22Rv1 (cell line): Measurements from ENCODE around the gene LTN1.
"Not testable (repeated sequence)": the region's sequence is repeated elsewhere in the genome, so short reads cannot be mapped to it uniquely, and the experiment has no call there.

Experiments
- H3K27ac ChIP-seq: fragments of 450-650 bp; 2 replicates; pipeline ENCODE4 v1.5.1; 2017
- ZFX ChIP-seq: fragments of 450-650 bp; IDR thresholded peaks from 2 replicates; pipeline ENCODE4 v1.6.1; 2017; ENCODE audit warnings: antibody characterized with exemption, borderline replicate concordance
- TF ChIP-seq, protein P1 (sequence below): fragments of 450-650 bp; IDR thresholded peaks from 2 replicates; pipeline ENCODE4 v1.5.1; 2017; ENCODE audit warnings: mild to moderate bottlenecking

LTN1 gene

DNA sequence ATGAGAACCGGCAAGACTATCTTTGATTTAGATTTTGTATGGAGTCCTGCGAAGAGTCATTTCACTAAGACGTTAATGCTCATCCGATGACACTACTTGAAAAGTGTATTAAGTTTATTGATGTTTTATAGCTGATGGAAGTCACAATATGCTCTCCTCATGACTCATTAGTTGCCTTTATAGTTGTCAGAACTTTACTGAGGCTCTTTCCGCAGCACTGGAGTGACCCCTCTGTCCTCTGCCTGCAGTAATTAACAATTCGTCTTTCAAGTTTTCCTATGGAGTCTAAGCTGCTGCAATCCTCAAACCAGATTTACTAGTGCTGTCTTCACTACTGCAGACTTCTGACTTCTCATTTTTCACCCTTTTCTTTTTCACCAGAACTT lies 32.6 kb upstream of the LTN1 start:
- no peak for TF ChIP-seq ZFX
- TF ChIP-seq, protein P1, sequence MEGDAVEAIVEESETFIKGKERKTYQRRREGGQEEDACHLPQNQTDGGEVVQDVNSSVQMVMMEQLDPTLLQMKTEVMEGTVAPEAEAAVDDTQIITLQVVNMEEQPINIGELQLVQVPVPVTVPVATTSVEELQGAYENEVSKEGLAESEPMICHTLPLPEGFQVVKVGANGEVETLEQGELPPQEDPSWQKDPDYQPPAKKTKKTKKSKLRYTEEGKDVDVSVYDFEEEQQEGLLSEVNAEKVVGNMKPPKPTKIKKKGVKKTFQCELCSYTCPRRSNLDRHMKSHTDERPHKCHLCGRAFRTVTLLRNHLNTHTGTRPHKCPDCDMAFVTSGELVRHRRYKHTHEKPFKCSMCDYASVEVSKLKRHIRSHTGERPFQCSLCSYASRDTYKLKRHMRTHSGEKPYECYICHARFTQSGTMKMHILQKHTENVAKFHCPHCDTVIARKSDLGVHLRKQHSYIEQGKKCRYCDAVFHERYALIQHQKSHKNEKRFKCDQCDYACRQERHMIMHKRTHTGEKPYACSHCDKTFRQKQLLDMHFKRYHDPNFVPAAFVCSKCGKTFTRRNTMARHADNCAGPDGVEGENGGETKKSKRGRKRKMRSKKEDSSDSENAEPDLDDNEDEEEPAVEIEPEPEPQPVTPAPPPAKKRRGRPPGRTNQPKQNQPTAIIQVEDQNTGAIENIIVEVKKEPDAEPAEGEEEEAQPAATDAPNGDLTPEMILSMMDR, result no peak
- H3K27ac ChIP-seq, result peak overlapping the region; percentile 87

DNA sequence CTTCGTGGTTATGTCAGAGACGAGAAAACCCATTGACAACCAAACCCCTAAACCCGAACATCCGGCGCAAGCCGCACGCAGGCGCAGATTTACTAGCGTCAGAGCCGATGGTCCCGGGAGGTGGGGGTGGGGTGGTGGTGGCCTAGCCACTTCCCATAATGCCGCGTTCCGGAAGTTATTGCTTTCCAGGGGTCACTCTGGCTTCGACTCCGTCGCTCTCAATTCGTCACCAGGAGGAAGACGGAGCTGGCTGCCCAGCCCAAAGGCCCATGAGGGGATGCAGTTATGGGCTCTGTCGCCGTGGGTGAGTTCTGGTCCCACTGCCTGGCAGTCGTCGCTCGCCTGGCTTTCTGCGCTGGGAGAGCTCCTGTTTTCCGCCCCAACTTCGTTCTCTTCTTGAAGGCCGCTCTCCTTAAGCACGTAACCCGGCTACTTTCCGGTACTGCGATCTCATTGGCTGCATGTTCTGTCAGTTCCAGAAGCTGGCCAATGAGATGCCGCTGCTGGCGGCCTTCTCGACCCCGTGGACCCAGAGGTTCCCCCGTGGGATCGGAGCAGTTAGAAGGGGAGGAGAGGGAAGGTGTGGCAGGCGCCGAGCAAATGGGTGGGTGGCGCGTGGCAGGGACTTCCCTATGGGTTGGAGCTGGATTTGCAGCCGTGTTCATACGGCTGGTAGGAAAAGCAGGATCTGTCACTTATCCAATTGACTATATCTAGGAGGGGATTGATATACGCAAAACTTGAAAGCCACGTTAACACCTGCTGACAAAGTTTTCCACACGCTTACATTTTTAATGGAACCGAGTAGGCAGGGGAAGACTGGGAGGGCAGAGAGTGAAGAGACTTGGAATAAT lies 32.0 kb upstream of the LTN1 start, which contains the start of gene USP16:
TSS of gene USP16 (plus strand) at position 195 of the 854 bp plus-strand sequence. CDS start 3,246 bp downstream, outside the sequence.
- peak within 1 kb of the TSS; percentile 87 for H3K27ac ChIP-seq
- no peak for TF ChIP-seq ZFX
- TF ChIP-seq, protein P1, result no peak

DNA sequence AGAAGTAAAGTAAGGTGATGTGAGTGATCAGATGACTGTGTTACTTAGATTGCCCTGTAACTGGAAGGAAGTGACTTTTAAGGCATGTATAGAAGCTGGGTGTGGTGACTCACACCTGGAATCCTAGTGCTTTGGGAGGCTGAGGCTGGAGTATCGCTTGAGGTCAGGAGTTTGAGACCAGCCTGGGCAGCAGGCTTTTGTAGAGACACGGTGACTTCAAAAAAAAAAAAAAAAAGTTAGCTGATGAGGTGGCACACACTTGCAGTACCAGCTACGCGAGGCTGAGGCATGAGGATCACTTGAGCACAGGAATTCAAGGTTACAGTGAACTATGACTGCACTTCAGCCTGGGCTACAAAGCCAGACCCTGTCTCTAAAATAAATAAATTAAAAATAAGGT lies 29.5 kb upstream of the LTN1 start:
- no peak for TF ChIP-seq ZFX
- TF ChIP-seq, protein P1, result no peak
- no peak overlapping the region for H3K27ac ChIP-seq

DNA sequence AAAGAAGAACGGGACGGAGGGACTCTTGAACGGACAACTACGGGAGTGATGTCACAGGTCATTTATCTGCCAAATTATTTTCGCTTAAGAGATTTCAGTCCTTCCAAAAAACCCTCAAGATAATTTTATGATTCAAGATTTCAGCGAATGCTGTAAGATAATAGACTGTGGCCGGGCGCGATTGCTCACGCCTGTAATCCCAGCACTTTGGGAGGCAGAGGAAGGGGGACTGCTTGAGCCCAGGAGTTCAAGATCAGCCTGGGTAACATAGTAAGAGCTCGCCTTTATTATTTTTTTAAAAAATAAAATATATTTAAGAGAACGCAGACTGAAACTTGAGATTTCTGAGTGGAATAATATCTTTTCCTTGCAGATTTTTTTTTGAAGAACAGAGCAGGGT lies 25.9 kb upstream of the LTN1 start:
- TF ChIP-seq ZFX, result no peak
- TF ChIP-seq, protein P1, result no peak
- H3K27ac ChIP-seq, result peak overlapping the region; percentile 76

DNA sequence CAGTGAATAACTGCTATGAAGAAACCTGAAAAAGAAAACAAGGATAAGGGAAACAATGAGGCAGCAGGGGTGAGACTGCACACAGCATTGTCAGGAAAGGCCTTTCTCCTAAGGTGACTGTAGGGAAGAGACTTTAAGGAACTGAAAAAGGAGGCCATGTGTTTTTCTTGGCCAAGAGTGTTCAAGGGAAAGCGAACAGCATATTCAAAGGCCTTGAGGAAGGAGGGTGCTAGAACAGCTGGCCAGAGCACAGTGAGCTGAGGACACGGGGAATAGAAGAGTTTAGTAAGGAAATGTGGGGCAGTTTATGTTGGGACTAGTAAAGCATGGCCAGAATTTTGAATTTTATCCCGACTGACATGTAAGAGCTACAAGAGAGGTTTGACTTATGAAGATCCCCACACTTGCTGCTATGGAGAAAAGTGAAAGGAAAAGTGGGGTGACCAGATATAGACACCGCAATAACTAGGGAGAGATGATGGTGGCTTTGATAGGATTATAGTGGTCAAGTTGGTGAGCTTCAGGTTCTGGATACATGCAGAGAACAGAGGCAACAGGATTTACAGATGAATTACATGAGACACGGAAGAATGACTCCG lies 25.1 kb upstream of the LTN1 start:
- no peak for TF ChIP-seq ZFX
- TF ChIP-seq, protein P1, result no peak
- H3K27ac ChIP-seq, result no peak overlapping the region

DNA sequence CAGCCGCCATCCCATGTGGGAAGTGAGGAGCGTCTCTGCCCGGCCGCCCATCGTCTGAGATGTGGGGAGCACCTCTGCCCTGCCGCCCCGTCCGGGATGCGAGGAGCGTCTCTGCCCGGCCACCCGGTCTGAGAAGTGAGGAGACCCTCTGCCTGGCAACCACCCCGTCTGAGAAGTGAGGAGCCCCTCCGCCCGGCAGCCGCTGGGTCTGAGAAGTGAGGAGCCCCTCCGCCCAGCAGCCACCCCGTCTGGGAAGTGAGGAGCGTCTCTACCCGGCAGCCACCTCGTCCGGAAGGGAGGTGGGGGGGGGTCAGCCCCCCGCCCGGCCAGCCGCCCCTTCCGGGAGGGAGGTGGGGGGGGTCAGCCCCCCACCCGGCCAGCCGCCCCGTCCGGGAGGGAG lies 18.6 kb upstream of the LTN1 start:
- H3K27ac ChIP-seq, result not testable (repeated sequence)

DNA sequence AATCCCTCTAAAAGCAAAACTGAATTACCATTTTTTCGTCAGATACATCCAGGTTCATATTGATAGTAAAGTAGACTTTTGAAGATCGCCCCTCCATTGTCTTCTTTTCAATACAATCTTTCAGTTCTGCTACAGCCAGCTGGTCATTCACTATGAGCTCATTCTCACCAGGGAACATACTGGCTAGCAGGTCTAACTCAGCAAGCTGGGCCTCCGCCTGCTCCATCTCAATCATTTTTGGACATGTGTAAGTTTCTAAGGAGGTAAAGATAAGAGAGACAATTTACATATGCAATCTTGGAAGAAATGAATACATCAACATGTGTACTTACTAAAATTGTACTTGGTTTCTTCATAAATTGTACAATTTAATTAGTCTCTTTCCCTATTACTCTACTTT lies 15.7 kb upstream of the LTN1 start:
- TF ChIP-seq, protein P1, result no peak
- TF ChIP-seq ZFX, result no peak
- H3K27ac ChIP-seq, result no peak overlapping the region
